ENCODE results near the gene SPATA13. TPM values are rescaled to one million over a fixed set of nuclear protein-coding genes. Genes with fewer than 3 reads are reported as not detected.

Gene SPATA13
- total RNA-seq, 1 donor from 2014 or later, result 38.2 TPM

- Histone ChIP-seq H3K9me3 (no peaks in the 10 kb centered on the region), H3K27ac (no peak overlapping the region), H3K4me3 (no peak overlapping the region), H3K4me1 (no peaks in the 10 kb centered on the region), H3K27me3 (no peaks in the 10 kb centered on the region), H3K36me3 (no peaks in the 10 kb centered on the region)
- intact Hi-C loops (cut with DNase I), result no loop called here
- no peak for DNase-seq (ENCODE audit: low spot score in 2 of 2)
- no peak for TF ChIP-seq CTCF (IDR thresholded peaks at IDR 0.05)
Observed at GRCh38 chr13:24134231-24134630, 26.3 kb upstream of the SPATA13 start.

- intact Hi-C loops (cut with DNase I), result no loop called here
- TF ChIP-seq CTCF (IDR thresholded peaks at IDR 0.05), result no peak
- no peaks in the 10 kb centered on the region for H3K36me3 ChIP-seq
- no peak for DNase-seq (ENCODE audit: low spot score in 2 of 2)
- no peaks in the 10 kb centered on the region for H3K9me3 ChIP-seq
- no peaks in the 10 kb centered on the region for H3K27me3 ChIP-seq
- H3K27ac ChIP-seq, result no peak overlapping the region
- H3K4me1 ChIP-seq, result no peaks in the 10 kb centered on the region
- H3K4me3 ChIP-seq, result no peak overlapping the region
Observed at GRCh38 chr13:24134757-24135156, 25.8 kb upstream of the SPATA13 start.

GRCh38 chr13:24135674-24136300 is 24.7 kb upstream of the SPATA13 start:
- no peaks in the 10 kb centered on the region for H3K27me3 ChIP-seq
- TF ChIP-seq CTCF (IDR thresholded peaks at IDR 0.05), result no peak
- no peak for DNase-seq (ENCODE audit: low spot score in 2 of 2)
- H3K4me3 ChIP-seq, result no peak overlapping the region
- no peaks in the 10 kb centered on the region for H3K9me3 ChIP-seq
- intact Hi-C loops (cut with DNase I), result no loop called here
- H3K4me1 ChIP-seq, result no peaks in the 10 kb centered on the region
- no peaks in the 10 kb centered on the region for H3K36me3 ChIP-seq
- H3K27ac ChIP-seq, result no peak overlapping the region

- Histone ChIP-seq H3K36me3 (no peaks in the 10 kb centered on the region), H3K27me3 (no peaks in the 10 kb centered on the region), H3K4me1 (no peaks in the 10 kb centered on the region), H3K4me3 (no peak overlapping the region), H3K27ac (no peak overlapping the region), H3K9me3 (no peaks in the 10 kb centered on the region)
- intact Hi-C loops (cut with DNase I), result no loop called here
- no peak for TF ChIP-seq CTCF (IDR thresholded peaks at IDR 0.05)
- no peak for DNase-seq (ENCODE audit: low spot score in 2 of 2)
Observed at GRCh38 chr13:24138911-24139310, 21.6 kb upstream of the SPATA13 start.

GRCh38 chr13:24141333-24141910 is 19.1 kb upstream of the SPATA13 start:
- Histone ChIP-seq H3K27me3 (no peaks in the 10 kb centered on the region), H3K4me3 (no peak overlapping the region), H3K36me3 (no peaks in the 10 kb centered on the region), H3K27ac (no peak overlapping the region), H3K4me1 (no peaks in the 10 kb centered on the region), H3K9me3 (no peaks in the 10 kb centered on the region)
- no peak for DNase-seq (ENCODE audit: low spot score in 2 of 2)
- intact Hi-C loops (cut with DNase I), result no loop called here
- no peak for TF ChIP-seq CTCF (IDR thresholded peaks at IDR 0.05)

Data from ascending aorta (tissue), 2 donors.